ENCODE results near the gene OVOL1.

OVOL1 gene

DNA sequence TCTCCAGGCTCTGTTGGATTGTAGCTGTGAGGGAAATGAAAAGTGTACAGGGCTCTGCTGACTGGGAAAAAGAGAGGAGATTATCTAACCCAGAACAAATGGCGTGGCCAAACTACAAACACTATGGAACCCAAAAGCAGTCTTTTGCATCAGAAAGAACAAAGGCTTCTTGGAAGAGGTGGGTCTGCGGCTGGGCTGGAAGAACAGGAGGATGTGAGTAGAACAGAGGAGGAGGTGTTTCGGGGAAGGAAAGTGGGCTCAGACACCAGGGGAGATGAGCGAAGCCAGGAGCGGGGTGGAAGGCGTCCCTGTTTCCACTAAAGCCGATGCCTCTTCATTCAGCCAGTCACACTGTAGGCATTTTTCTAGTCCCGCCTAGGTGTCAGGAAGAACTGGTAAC lies 12.0 kb downstream of the OVOL1 start:
- H3K36me3 ChIP-seq: no peaks in the 10 kb centered on the region

DNA sequence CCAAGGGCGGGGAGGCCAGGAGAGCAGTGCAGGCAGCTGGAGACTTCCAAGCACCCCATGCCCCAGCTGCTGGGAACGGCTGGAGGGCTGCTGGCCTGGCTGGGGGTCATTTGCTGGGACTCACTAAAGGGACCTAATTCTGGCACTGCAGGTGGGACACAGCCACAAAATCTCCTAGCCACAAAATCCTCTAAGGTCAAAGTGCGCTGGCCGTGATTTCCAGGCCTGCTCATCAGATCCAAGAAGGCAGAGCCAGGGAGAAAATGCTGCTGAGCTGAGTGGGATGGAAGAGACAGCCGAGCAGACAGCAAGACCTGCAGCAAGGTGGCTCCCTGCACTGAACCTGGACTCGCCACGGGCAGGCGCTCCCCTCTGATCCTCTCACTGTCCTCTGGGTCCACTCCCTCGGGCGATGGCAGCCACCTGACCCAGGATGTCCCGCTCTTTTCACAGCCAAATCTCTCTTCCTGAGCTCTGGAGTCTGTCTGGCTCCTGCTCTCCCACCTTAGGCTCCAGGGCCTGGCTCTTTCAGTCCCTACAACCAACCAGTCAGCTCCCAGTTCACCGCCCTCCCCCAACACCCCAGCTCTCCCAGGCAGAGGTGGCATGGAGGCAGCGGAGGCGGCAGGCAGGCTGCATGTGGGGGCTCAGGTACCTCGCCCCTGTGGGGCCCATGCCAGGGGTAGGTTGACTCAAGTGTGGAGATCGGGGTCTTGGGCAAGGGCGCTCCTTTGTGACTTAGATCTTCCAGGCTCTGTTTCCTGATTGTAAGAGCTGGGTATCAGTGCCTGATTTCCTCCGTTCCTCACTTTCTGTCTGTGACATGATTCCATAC lies 14.5 kb downstream of the OVOL1 start:
- no peak overlapping the region for H3K27ac ChIP-seq
- H3K36me3 ChIP-seq: no peaks in the 10 kb centered on the region
- peaks cover 13 to 22% (median 20%) of the 10 kb centered on the region in 11 experiments; a peak in 20 of 22 replicates for H3K27me3 ChIP-seq
- no peak overlapping the region for H3K4me3 ChIP-seq
- no peak overlapping the region for H3K4me2 ChIP-seq
- peaks cover 0 to 5% (median 0%) of the 10 kb centered on the region in 11 experiments; a peak in 1 of 22 replicates for H4K20me1 ChIP-seq
- peaks cover 0 to 5% (median 0%) of the 10 kb centered on the region in 10 experiments; a peak in 2 of 20 replicates for H3K4me1 ChIP-seq
- no peak overlapping the region for H3K9ac ChIP-seq
- H3K9me3 ChIP-seq (replicated peaks in 1 of 11): no peaks in the 10 kb centered on the region
- TF ChIP-seq Cebpa-rat (IDR thresholded peaks at IDR 0.05): no peak

More for the DNA sequence above, 12.0 kb downstream of the OVOL1 start:
- no peak overlapping the region for H3K9ac ChIP-seq
- peaks cover 0 to 5% (median 0%) of the 10 kb centered on the region in 10 experiments; a peak in 2 of 20 replicates for H3K4me1 ChIP-seq
- no peak overlapping the region for H3K4me2 ChIP-seq
- peaks cover 7 to 25% (median 15%) of the 10 kb centered on the region in 11 experiments; a peak in 20 of 22 replicates for H3K27me3 ChIP-seq
- no peaks in the 10 kb centered on the region for H3K9me3 ChIP-seq (replicated peaks in 1 of 11)
- no peak overlapping the region for H3K27ac ChIP-seq
- no peak for TF ChIP-seq Cebpa-rat (IDR thresholded peaks at IDR 0.05)
- H4K20me1 ChIP-seq: peaks cover 0 to 8% (median 0%) of the 10 kb centered on the region in 11 experiments; a peak in 1 of 22 replicates
- no peak overlapping the region for H3K4me3 ChIP-seq

DNA sequence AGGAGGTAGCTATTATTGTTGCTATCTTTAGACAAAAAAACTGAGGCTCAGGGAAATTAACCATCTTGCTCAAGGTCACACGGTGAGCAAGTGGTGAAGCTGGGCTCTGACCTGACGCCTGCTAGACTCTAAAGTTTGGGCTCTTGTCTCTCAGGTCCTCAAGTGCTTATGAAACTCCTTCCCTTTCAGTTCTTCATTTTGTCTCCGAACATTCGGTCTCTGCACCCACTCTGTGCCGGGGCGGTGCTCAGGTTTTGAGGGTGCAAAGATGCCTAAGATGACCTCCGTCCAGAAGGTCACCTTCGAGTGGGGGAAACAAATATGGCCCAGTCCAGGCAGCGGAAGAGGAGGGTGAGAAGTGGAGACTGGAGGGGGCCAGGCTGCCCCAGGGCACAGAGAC lies 16.0 kb downstream of the OVOL1 start:
- no peak for TF ChIP-seq Cebpa-rat (IDR thresholded peaks at IDR 0.05)
- H3K27me3 ChIP-seq: peaks cover 13 to 22% (median 20%) of the 10 kb centered on the region in 11 experiments; a peak in 20 of 22 replicates
- no peak overlapping the region for H3K27ac ChIP-seq
- H3K4me2 ChIP-seq: no peak overlapping the region; a peak in 1 of 22 replicates
- H3K9me3 ChIP-seq (replicated peaks in 1 of 11): no peaks in the 10 kb centered on the region
- no peak overlapping the region for H3K9ac ChIP-seq
- H3K36me3 ChIP-seq: no peaks in the 10 kb centered on the region
- H3K4me3 ChIP-seq: no peak overlapping the region
- peaks cover 0 to 5% (median 0%) of the 10 kb centered on the region in 10 experiments; a peak in 2 of 20 replicates for H3K4me1 ChIP-seq
- H4K20me1 ChIP-seq: no peaks in the 10 kb centered on the region

DNA sequence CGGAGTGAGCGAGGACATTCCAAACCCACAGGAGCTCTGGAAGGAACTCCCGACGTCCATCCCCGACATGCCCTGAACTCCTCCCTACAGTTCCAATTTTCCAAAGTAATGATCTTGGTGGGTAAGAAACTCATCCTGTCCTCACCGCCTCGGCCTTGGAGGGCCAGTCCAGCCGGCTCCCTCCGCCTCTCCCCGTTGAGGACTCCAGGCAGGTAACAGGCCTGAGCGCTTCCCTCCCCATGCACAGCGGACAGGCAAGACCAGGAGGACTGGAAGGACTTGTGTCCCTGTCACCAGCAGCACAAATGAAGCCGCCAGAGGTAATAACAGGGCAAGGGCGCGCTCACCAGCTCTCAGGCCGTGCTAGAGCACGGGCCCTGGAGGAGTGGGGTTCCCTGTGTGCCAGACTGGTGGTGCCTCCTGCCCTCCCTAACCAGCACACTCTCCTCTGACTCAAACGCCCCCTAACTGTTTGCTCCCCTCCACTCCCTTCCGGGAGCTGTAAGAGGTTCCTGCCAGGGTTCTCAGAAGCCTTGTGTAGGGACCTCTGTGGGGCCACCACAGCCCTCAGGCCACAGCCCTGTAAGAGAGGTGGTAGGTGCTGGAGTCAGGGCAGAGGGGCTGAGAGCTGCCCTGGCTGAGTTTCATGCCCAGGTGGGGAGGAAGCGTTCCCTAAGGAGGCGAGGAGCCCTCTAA lies 17.1 kb downstream of the OVOL1 start:
- Histone ChIP-seq H3K9me3 (replicated peaks in 1 of 11) (no peaks in the 10 kb centered on the region), H3K4me1 (peaks cover 0 to 5% (median 0%) of the 10 kb centered on the region in 10 experiments; a peak in 2 of 20 replicates), H3K36me3 (no peaks in the 10 kb centered on the region), H3K27me3 (peaks cover 13 to 22% (median 20%) of the 10 kb centered on the region in 11 experiments; a peak in 20 of 22 replicates), H3K4me2 (peak overlapping the region in 1 of 11 experiments; percentile 4; a peak in 1 of 22 replicates), H3K4me3 (no peak overlapping the region), H3K27ac (no peak overlapping the region), H3K9ac (no peak overlapping the region), H4K20me1 (no peaks in the 10 kb centered on the region)
- TF ChIP-seq Cebpa-rat (IDR thresholded peaks at IDR 0.05): no peak

DNA sequence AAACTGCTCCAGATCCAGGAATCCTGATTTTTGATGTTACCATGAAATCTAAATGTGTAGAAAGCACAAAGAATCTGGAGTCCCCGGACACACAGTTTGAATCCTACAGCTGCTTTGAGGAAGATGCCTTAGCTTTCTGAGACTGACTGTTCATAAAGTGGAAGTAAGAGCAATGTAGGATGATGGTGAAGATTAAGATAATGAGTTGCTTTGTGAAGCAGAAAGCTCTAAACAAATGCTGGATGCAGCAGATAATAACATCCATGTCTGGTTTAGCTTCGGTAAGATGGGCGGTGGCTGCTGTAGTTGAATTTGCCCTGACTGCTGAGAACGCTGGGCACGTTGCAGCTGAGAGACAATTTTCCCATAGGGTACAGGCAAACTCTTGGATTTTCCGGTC lies 20.1 kb downstream of the OVOL1 start:
- peaks cover 0 to 12% (median 0%) of the 10 kb centered on the region in 11 experiments; a peak in 2 of 22 replicates for H4K20me1 ChIP-seq
- peaks cover 5 to 13% (median 11%) of the 10 kb centered on the region in 10 experiments for H3K4me1 ChIP-seq
- no peaks in the 10 kb centered on the region for H3K36me3 ChIP-seq
- peaks cover 13 to 22% (median 21%) of the 10 kb centered on the region in 11 experiments; a peak in 20 of 22 replicates for H3K27me3 ChIP-seq
- TF ChIP-seq Cebpa-rat (IDR thresholded peaks at IDR 0.05): no peak
- H3K27ac ChIP-seq: no peak overlapping the region
- H3K4me2 ChIP-seq: no peak overlapping the region
- H3K9ac ChIP-seq: no peak overlapping the region
- no peak overlapping the region for H3K4me3 ChIP-seq
- no peaks in the 10 kb centered on the region for H3K9me3 ChIP-seq (replicated peaks in 1 of 11)

DNA sequence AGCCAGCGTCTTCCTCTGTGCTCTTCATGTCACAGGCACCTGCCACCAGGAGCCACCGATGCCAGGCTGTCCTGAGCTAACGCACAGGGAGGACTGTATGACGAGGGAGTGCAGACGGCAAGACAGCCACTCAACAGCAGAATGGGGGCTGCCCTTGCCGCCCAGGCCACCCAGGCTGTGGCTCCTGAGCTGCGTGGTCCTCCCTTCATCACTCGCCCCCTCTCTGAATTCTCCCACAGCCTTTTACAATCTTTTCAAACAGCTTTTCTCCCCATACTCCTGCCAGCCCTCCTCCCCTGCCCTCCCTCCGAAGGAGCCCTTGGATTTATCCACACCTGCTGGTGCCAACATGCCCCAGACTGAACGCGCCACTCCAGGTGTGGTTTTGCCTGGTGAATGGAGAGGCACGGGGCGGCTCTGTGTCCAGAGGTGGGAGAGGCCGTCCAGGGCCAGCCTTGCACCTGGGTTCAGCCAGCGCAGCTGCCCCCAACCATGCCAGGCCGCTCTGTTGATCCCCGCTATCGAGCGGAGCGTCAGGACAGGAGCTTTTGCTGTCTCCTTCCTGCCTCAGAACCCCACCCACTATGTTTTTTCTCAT lies 22.0 kb downstream of the OVOL1 start:
- no peaks in the 10 kb centered on the region for H3K9me3 ChIP-seq (replicated peaks in 1 of 11)
- H3K4me1 ChIP-seq: peaks cover 15 to 30% (median 21%) of the 10 kb centered on the region in 10 experiments
- no peak overlapping the region for H3K27ac ChIP-seq
- no peak for TF ChIP-seq Cebpa-rat (IDR thresholded peaks at IDR 0.05)
- peaks cover 0 to 28% (median 0%) of the 10 kb centered on the region in 11 experiments; a peak in 2 of 22 replicates for H4K20me1 ChIP-seq
- no peak overlapping the region for H3K9ac ChIP-seq
- H3K27me3 ChIP-seq: peaks cover 4 to 14% (median 6%) of the 10 kb centered on the region in 11 experiments; a peak in 18 of 22 replicates
- H3K4me2 ChIP-seq: no peak overlapping the region
- H3K36me3 ChIP-seq: no peaks in the 10 kb centered on the region
- H3K4me3 ChIP-seq: no peak overlapping the region

DNA sequence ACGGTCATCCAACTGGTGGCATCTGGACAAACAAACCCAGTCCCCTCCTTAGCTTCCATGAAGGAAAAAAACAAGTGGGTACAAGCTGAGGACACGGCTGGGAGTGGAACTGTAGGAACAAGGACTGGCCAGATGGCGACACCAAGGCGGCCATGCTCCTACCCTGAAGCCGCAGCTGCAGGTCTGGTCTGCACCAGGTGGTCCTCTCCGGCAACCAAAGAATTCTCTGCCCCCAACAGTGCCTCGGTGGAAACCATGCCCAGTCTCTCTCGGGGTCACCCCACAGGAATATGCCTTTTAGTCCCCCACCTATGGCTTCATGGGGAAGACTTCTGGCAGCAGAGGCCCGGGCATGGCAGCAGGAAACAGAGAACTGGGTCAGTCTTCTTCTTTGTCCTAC lies 22.6 kb downstream of the OVOL1 start:
- Histone ChIP-seq H3K36me3 (no peaks in the 10 kb centered on the region), H3K4me2 (no peak overlapping the region), H3K9me3 (replicated peaks in 1 of 11) (no peaks in the 10 kb centered on the region), H3K27me3 (peaks cover 0 to 8% (median 0%) of the 10 kb centered on the region in 11 experiments; a peak in 6 of 22 replicates), H3K4me1 (peaks cover 22 to 36% (median 28%) of the 10 kb centered on the region in 10 experiments), H4K20me1 (peaks cover 0 to 35% (median 0%) of the 10 kb centered on the region in 11 experiments; a peak in 2 of 22 replicates), H3K9ac (no peak overlapping the region), H3K27ac (no peak overlapping the region), H3K4me3 (no peak overlapping the region)
- no peak for TF ChIP-seq Cebpa-rat (IDR thresholded peaks at IDR 0.05)

DNA sequence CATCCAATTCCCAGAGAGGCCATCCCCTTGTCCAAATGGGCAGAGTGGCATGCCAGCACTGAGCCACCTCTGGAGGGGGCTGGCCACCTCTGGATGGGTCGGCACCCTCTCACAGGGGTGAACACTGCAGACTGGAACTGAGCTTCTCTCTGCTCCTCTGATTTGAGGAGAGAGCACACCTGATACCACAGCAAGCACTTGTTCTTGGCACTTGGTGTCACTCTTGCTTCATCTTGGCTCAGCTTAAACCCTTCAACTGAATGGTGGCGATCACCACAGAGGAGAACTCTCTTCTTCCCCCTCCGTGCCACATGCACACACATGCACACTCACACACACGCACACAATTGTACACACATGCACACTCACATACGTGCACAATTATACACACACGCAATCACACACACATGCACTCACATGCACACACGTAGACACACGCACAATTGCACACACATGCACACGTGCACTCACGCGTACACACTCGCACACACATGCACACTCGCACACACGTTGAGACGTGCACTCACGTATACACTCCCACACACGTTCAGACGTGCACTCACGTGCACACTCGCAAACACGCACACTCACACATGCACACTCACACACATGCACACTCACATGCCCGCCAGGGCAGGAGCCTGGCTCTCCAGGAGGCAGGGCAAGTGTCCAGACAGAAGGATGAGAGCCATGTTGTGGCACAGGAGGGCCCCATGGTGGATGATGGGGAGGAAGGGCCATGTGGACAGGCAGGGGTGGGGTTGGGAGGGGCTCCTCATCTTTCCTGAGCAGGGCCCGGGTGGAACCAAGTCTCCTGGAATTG lies 23.4 kb downstream of the OVOL1 start:
- Histone ChIP-seq H3K36me3 (0 out of 22 replicates have a peak, but pooled peaks cover 0 to 3% (median 0%) of the 10 kb centered on the region in 11 experiments), H3K9ac (peak overlapping the region in 1 of 11 experiments; percentile 70; a peak in 1 of 22 replicates), H3K9me3 (replicated peaks in 1 of 11) (no peaks in the 10 kb centered on the region), H3K4me3 (no peak overlapping the region), H4K20me1 (peaks cover 0 to 41% (median 0%) of the 10 kb centered on the region in 11 experiments; a peak in 2 of 22 replicates), H3K4me2 (no peak overlapping the region), H3K4me1 (peaks cover 26 to 39% (median 32%) of the 10 kb centered on the region in 10 experiments), H3K27ac (no peak overlapping the region; a peak in 1 of 22 replicates), H3K27me3 (peaks cover 0 to 8% (median 0%) of the 10 kb centered on the region in 11 experiments; a peak in 1 of 22 replicates)
- TF ChIP-seq Cebpa-rat (IDR thresholded peaks at IDR 0.05): no peak
